ENCODE measurements around the gene CD6.
A peak's percentile ranks its signal among the peaks of the same experiment; 100 is the strongest.

The CD6 gene

GRCh38 chr11:60971520-60971919 is at the start of gene CD6:
TSS of gene CD6 (plus strand) at chr11:60971680. CDS start at chr11:60971866, 186 bp downstream.
- H3K27me3 Mint-ChIP-seq, result no peaks in the 10 kb centered on the region
- peak within 1 kb of the TSS; percentile 97 to 99 for H3K27ac Mint-ChIP-seq
- peaks cover 45% of the 10 kb centered on the region for H3K4me1 Mint-ChIP-seq
- peaks cover 0 to 7% of the 10 kb centered on the region in 2 donors for H3K9me3 Mint-ChIP-seq
- peak; percentile 65 to 76 for DNase-seq
- peak within 1 kb of the TSS; percentile 90 to 91 for H3K4me3 Mint-ChIP-seq
- peak; percentile 79 for ATAC-seq

- H3K9me3 Mint-ChIP-seq, result no peaks in the 10 kb centered on the region
- no peak overlapping the region for H3K4me3 Mint-ChIP-seq
- peaks cover 21% of the 10 kb centered on the region for H3K27me3 Mint-ChIP-seq
- H3K4me1 Mint-ChIP-seq, result peaks cover 45% of the 10 kb centered on the region
- no peak for DNase-seq
- ATAC-seq, result no peak
- no peak overlapping the region for H3K27ac Mint-ChIP-seq
Observed at GRCh38 chr11:60921777-60922335, 49.6 kb upstream of the CD6 start.

- Mint-ChIP-seq H3K4me3 (no peak overlapping the region), H3K27ac (no peak overlapping the region), H3K4me1 (peaks cover 39% of the 10 kb centered on the region), H3K9me3 (no peaks in the 10 kb centered on the region), H3K27me3 (peaks cover 30% of the 10 kb centered on the region)
- DNase-seq (no peak), ATAC-seq (no peak)
Observed at GRCh38 chr11:60922906-60923305, 48.6 kb upstream of the CD6 start.

- H3K9me3 Mint-ChIP-seq, result no peaks in the 10 kb centered on the region
Observed at GRCh38 chr11:60923326-60923725, 48.2 kb upstream of the CD6 start.

GRCh38 chr11:60923800-60924109 is 47.7 kb upstream of the CD6 start:
- Mint-ChIP-seq H3K27ac (no peak overlapping the region), H3K4me3 (peak overlapping the region; percentile 43 to 73), H3K4me1 (peaks cover 33% of the 10 kb centered on the region), H3K9me3 (no peaks in the 10 kb centered on the region), H3K27me3 (peaks cover 30% of the 10 kb centered on the region)
- ATAC-seq (peak; percentile 4), DNase-seq (no peak)

More at GRCh38 chr11:60923326-60923725, 48.2 kb upstream of the CD6 start:
- peaks cover 38% of the 10 kb centered on the region for H3K4me1 Mint-ChIP-seq
- H3K27ac Mint-ChIP-seq, result no peak overlapping the region
- DNase-seq (no peak), ATAC-seq (no peak)
- peaks cover 30% of the 10 kb centered on the region for H3K27me3 Mint-ChIP-seq
- peak overlapping the region in 1 of 2 donors; percentile 38 for H3K4me3 Mint-ChIP-seq

- no peaks in the 10 kb centered on the region for H3K9me3 Mint-ChIP-seq
- no peak within 1 kb of the TSS for H3K27ac Mint-ChIP-seq
- H3K4me1 Mint-ChIP-seq, result peaks cover 28% of the 10 kb centered on the region
- H3K4me3 Mint-ChIP-seq, result peak within 1 kb of the TSS; percentile 59 to 73
- peak; percentile 62 for ATAC-seq
- H3K27me3 Mint-ChIP-seq, result peaks cover 30% of the 10 kb centered on the region
- DNase-seq, result no peak
Observed at GRCh38 chr11:60924110-60924905, 47.2 kb upstream of the CD6 start, which contains the start of gene TMEM132A. TSS of gene TMEM132A (plus strand) at chr11:60924460. CDS start at chr11:60924634, 174 bp downstream.

- Mint-ChIP-seq H3K27me3 (peaks cover 38% of the 10 kb centered on the region), H3K9me3 (no peaks in the 10 kb centered on the region), H3K4me3 (peak overlapping the region; percentile 59 to 73), H3K27ac (no peak overlapping the region), H3K4me1 (peaks cover 21% of the 10 kb centered on the region)
- DNase-seq (no peak), ATAC-seq (peak; percentile 51)
Observed at GRCh38 chr11:60924906-60925853, 46.3 kb upstream of the CD6 start.

- Mint-ChIP-seq H3K4me1 (peaks cover 21% of the 10 kb centered on the region), H3K9me3 (no peaks in the 10 kb centered on the region), H3K27ac (no peak overlapping the region), H3K27me3 (peaks cover 38% of the 10 kb centered on the region), H3K4me3 (no peak overlapping the region)
- DNase-seq (no peak), ATAC-seq (no peak)
Observed at GRCh38 chr11:60925868-60926267, 45.6 kb upstream of the CD6 start.

GRCh38 chr11:60926500-60926899 is 45.0 kb upstream of the CD6 start:
- no peak for ATAC-seq
- no peak overlapping the region for H3K27ac Mint-ChIP-seq
- DNase-seq, result no peak
- H3K4me3 Mint-ChIP-seq, result no peak overlapping the region
- no peaks in the 10 kb centered on the region for H3K9me3 Mint-ChIP-seq
- peaks cover 38% of the 10 kb centered on the region for H3K27me3 Mint-ChIP-seq
- peaks cover 21% of the 10 kb centered on the region for H3K4me1 Mint-ChIP-seq

- Mint-ChIP-seq H3K27ac (no peak overlapping the region), H3K4me1 (peaks cover 21% of the 10 kb centered on the region), H3K27me3 (peaks cover 38% of the 10 kb centered on the region), H3K4me3 (no peak overlapping the region), H3K9me3 (no peaks in the 10 kb centered on the region)
- ATAC-seq (no peak), DNase-seq (no peak)
Observed at GRCh38 chr11:60927061-60927592, 44.4 kb upstream of the CD6 start.

GRCh38 chr11:60927600-60927999 is 43.9 kb upstream of the CD6 start:
- peaks cover 21% of the 10 kb centered on the region for H3K4me1 Mint-ChIP-seq
- ATAC-seq, result no peak
- no peak overlapping the region for H3K27ac Mint-ChIP-seq
- DNase-seq, result no peak
- peaks cover 38% of the 10 kb centered on the region for H3K27me3 Mint-ChIP-seq
- no peak overlapping the region for H3K4me3 Mint-ChIP-seq
- H3K9me3 Mint-ChIP-seq, result no peaks in the 10 kb centered on the region

- peaks cover 21% of the 10 kb centered on the region for H3K4me1 Mint-ChIP-seq
- no peak for DNase-seq
- ATAC-seq, result no peak
- H3K9me3 Mint-ChIP-seq, result no peaks in the 10 kb centered on the region
- H3K4me3 Mint-ChIP-seq, result no peak overlapping the region
- no peak overlapping the region for H3K27ac Mint-ChIP-seq
- H3K27me3 Mint-ChIP-seq, result peaks cover 38% of the 10 kb centered on the region
Observed at GRCh38 chr11:60928563-60929001, 42.9 kb upstream of the CD6 start.

- Mint-ChIP-seq H3K4me3 (no peak overlapping the region), H3K9me3 (no peaks in the 10 kb centered on the region), H3K4me1 (peaks cover 14% of the 10 kb centered on the region), H3K27me3 (peaks cover 38% of the 10 kb centered on the region), H3K27ac (no peak overlapping the region)
- ATAC-seq (no peak), DNase-seq (no peak)
Observed at GRCh38 chr11:60929764-60930163, 41.7 kb upstream of the CD6 start.

GRCh38 chr11:60930394-60930793 is 41.1 kb upstream of the CD6 start:
- Mint-ChIP-seq H3K4me1 (peaks cover 8% of the 10 kb centered on the region), H3K4me3 (no peak overlapping the region), H3K9me3 (no peaks in the 10 kb centered on the region), H3K27me3 (peaks cover 32% of the 10 kb centered on the region), H3K27ac (no peak overlapping the region)
- DNase-seq, result no peak
- no peak for ATAC-seq

GRCh38 chr11:60931917-60932316 is 39.6 kb upstream of the CD6 start:
- H3K4me3 Mint-ChIP-seq, result no peak overlapping the region
- DNase-seq, result no peak
- no peak overlapping the region for H3K27ac Mint-ChIP-seq
- ATAC-seq, result no peak
- peaks cover 17% of the 10 kb centered on the region for H3K27me3 Mint-ChIP-seq
- H3K9me3 Mint-ChIP-seq, result no peaks in the 10 kb centered on the region
- H3K4me1 Mint-ChIP-seq, result no peaks in the 10 kb centered on the region

All from stimulated activated naive CD8-positive, alpha-beta T cell treated with anti-CD3 and anti-CD28 coated beads, Interleukin-15, amount 100 ng/mL, for 72 hours (primary cell).